SK-N-SH (cell line): ENCODE data around the gene PEAK1.

ENCODE experiments used
- EP300 ChIP-seq, 2 experiments: IDR thresholded peaks; 2 replicates each; pipeline versions ENCODE4 v1.4.0 to v1.6.1; 2012; ENCODE audit warnings: borderline replicate concordance in 1 of 2, low read depth in 1 of 2, low read length in 1 of 2
- SIN3A ChIP-seq: IDR thresholded peaks from 2 replicates; pipeline ENCODE4 v1.6.1; 2012; ENCODE audit warnings: low read depth, mild to moderate bottlenecking, low read length, moderate library complexity, borderline replicate concordance
- TF ChIP-seq, protein P1 (sequence below): fragments of 200-600 bp; sonication (generic); IDR thresholded peaks from 2 replicates; pipeline ENCODE4 v1.6.1; 2017; ENCODE audit warnings: antibody characterized with exemption, mild to moderate bottlenecking, moderate library complexity
- TF ChIP-seq, protein P2 (sequence below): IDR thresholded peaks from 2 replicates; pipeline ENCODE4 v1.4.0; 2012; ENCODE audit warnings: low read depth
- TF ChIP-seq, protein P3 (sequence below): IDR thresholded peaks from 2 replicates; pipeline ENCODE4 v1.6.1; 2012; ENCODE audit warnings: mild to moderate bottlenecking, low read depth, low read length, moderate library complexity

DNA sequence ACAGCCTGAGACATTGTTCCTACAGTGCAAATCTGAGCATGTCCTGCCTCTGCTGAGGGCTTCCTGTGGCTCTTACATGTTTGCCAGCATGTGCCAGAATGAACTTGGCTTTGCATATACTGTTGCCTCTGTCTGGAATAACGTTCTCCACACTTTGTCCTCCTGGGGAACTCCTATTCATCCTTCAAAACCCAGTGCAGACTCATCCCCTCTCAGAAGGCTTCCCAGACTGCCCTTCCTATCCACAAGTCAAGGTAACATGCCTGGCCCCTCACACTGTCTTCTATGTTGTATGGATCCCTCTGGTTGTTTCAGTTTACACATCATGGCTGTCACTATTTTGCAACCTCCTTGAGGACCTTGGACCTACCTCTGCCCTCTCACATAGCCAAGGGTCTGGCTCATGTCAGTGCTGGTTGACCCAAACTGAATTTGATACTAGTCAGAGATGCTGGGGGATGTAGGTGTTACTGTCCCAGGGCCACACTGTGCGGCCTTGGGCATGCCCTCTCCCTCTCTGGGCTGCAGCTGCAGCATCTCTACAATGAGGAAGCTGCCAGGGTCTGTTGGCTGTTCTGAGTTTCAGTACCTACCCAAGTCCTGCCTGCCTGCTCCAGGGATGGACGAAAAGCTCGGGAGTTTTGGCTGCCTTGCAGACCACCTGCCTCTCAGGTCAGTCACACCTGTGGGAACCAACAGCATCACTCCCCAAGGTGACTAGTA lies 320.0 kb downstream of the PEAK1 start:
- TF ChIP-seq, protein P1, sequence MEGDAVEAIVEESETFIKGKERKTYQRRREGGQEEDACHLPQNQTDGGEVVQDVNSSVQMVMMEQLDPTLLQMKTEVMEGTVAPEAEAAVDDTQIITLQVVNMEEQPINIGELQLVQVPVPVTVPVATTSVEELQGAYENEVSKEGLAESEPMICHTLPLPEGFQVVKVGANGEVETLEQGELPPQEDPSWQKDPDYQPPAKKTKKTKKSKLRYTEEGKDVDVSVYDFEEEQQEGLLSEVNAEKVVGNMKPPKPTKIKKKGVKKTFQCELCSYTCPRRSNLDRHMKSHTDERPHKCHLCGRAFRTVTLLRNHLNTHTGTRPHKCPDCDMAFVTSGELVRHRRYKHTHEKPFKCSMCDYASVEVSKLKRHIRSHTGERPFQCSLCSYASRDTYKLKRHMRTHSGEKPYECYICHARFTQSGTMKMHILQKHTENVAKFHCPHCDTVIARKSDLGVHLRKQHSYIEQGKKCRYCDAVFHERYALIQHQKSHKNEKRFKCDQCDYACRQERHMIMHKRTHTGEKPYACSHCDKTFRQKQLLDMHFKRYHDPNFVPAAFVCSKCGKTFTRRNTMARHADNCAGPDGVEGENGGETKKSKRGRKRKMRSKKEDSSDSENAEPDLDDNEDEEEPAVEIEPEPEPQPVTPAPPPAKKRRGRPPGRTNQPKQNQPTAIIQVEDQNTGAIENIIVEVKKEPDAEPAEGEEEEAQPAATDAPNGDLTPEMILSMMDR, result no peak
- TF ChIP-seq, protein P2, sequence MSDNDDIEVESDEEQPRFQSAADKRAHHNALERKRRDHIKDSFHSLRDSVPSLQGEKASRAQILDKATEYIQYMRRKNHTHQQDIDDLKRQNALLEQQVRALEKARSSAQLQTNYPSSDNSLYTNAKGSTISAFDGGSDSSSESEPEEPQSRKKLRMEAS, result no peak
- TF ChIP-seq, protein P3, sequence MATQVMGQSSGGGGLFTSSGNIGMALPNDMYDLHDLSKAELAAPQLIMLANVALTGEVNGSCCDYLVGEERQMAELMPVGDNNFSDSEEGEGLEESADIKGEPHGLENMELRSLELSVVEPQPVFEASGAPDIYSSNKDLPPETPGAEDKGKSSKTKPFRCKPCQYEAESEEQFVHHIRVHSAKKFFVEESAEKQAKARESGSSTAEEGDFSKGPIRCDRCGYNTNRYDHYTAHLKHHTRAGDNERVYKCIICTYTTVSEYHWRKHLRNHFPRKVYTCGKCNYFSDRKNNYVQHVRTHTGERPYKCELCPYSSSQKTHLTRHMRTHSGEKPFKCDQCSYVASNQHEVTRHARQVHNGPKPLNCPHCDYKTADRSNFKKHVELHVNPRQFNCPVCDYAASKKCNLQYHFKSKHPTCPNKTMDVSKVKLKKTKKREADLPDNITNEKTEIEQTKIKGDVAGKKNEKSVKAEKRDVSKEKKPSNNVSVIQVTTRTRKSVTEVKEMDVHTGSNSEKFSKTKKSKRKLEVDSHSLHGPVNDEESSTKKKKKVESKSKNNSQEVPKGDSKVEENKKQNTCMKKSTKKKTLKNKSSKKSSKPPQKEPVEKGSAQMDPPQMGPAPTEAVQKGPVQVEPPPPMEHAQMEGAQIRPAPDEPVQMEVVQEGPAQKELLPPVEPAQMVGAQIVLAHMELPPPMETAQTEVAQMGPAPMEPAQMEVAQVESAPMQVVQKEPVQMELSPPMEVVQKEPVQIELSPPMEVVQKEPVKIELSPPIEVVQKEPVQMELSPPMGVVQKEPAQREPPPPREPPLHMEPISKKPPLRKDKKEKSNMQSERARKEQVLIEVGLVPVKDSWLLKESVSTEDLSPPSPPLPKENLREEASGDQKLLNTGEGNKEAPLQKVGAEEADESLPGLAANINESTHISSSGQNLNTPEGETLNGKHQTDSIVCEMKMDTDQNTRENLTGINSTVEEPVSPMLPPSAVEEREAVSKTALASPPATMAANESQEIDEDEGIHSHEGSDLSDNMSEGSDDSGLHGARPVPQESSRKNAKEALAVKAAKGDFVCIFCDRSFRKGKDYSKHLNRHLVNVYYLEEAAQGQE, result no peak
- no peak for TF ChIP-seq EP300 (IDR thresholded peaks at IDR 0.05; ENCODE audit: borderline replicate concordance in 1 of 2, low read depth in 1 of 2, low read length in 1 of 2)
- TF ChIP-seq SIN3A, result no peak
